C4-2B (cell line): Measurements from ENCODE around the gene ELMO1.

Experiments
- ZFX ChIP-seq: fragments of 450-650 bp; IDR thresholded peaks from 2 replicates; pipeline ENCODE4 v1.6.1; 2017
- TF ChIP-seq, protein P1 (sequence below): fragments of 450-650 bp; conservative IDR thresholded peaks from 2 replicates; pipeline ENCODE4 v1.5.1; 2017; ENCODE audit warnings: mild to moderate bottlenecking

DNA sequence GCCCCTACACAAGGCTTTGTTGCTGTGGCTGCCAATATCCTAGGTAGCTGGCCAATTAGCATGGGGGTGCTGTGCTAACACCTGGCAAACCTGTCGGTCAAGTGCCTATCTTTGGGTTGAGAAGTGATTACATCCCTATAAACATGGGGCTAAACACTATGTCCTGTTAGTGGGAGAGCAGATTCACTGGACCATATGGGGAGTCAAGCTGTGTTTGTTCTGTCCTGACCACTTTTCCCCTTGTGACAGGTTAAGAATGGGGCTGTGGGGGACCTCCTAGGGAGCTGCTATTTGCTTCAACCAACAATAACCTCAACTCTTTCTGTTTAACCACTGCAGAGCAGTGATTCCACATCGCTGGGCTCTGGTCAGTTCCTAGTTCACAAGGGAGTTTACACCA, 572.9 kb downstream of the ELMO1 start:
- TF ChIP-seq, protein P1, sequence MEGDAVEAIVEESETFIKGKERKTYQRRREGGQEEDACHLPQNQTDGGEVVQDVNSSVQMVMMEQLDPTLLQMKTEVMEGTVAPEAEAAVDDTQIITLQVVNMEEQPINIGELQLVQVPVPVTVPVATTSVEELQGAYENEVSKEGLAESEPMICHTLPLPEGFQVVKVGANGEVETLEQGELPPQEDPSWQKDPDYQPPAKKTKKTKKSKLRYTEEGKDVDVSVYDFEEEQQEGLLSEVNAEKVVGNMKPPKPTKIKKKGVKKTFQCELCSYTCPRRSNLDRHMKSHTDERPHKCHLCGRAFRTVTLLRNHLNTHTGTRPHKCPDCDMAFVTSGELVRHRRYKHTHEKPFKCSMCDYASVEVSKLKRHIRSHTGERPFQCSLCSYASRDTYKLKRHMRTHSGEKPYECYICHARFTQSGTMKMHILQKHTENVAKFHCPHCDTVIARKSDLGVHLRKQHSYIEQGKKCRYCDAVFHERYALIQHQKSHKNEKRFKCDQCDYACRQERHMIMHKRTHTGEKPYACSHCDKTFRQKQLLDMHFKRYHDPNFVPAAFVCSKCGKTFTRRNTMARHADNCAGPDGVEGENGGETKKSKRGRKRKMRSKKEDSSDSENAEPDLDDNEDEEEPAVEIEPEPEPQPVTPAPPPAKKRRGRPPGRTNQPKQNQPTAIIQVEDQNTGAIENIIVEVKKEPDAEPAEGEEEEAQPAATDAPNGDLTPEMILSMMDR = no peak
- TF ChIP-seq ZFX = no peak
